Fibroblast of gingiva (primary cell): Measurements from ENCODE around the gene RPS6KA2.
A peak's percentile ranks its signal among the peaks of the same experiment; 100 is the strongest.

ENCODE experiments used
- DNase-seq: peaks from one replicate; pipeline ENCODE4 v3.0.0-alpha.2; 2011; ENCODE audit warnings: low read depth

Gene RPS6KA2

DNA sequence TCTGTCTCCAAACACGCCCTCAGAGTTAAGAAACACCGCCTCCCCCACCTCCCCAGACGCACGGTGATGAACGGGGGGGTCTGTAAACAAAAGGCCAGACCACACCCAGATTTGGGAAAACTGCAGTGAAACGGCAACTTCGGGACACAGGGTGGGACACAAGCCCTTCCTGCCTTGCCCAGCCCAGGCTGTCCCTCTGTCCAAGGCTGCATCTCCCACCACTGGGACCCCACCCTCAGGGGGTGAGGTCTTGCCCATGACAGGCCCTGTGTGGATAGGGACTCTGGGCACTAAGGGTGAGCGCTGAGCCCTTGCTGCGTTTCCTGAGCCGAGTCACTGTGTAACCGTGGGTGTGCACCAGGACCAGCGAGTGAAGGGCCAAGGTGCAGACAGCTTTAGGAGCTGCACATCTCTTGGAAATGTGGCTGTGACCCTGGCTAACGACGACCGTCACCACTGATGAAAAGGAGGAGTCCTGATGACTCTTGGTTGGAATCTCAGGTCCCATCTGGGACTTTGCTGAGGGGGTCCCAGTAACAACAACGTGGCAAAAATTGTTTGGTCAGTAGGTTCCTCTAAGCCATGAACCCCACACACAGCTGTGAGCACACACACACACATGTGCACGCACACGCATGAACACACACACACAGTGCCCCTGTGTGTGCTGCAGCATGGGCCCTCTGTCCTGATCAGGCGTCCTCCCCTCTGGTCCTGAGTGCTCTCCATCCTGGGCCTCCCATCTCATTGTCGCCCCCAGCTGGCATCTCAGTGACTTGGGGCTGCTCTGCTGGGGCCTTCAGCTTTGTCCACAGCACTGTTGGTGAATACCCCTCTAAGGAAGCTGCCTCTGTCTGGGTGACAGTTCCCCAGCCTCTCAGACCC lies 141.2 kb downstream of the RPS6KA2 start:
- DNase-seq = no peak

DNA sequence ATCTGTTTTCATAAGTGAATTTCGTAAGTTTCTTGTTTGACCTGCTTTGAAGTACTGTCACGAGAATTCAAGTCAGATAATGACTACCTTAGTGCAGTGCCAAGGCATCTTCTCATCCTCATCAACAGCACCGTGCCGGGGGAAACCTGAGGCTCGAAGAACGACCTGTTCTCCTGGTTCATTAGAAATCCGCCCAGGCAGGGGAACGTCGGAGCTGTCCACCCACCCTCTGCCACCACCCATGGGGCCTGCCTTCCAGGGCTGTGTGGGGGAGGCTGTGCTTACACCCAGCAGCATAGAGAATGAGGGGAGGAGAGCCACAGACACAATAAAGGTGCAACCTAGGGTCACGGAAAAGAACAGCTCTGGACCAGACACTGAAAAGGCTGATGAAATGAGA lies 142.2 kb downstream of the RPS6KA2 start:
- DNase-seq = no peak

DNA sequence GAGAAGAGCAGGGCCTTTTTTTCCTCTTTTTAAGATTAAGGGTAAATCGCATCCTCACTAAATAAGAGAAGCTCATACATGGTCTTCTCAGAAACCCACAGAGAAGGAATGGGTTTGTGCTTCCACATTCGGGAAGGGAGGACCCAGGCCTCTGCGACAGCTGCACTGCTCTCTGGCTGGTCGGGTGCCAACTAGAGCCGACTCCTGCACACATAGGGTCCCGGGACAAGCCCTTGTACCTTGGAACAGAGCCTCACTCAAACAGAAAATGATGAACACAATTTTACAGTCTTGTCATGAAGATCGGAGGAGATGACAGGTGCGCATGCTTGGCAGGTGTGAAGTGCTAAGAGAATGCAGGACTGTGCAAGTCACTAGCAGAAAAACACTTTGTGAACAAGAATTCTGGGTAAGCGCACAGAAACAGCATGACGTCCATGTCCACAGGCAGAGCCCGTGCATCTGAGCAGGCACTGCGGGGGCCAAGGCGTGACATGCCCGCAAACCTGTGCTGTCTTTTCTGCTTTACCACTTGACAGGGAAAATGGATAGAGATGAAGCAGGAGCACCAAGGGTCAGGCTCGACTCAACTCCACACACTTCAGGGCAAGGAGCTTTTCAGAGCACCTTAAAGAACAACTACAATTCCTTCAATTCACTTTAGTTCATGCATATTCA lies 143.3 kb downstream of the RPS6KA2 start:
- no peak for DNase-seq

DNA sequence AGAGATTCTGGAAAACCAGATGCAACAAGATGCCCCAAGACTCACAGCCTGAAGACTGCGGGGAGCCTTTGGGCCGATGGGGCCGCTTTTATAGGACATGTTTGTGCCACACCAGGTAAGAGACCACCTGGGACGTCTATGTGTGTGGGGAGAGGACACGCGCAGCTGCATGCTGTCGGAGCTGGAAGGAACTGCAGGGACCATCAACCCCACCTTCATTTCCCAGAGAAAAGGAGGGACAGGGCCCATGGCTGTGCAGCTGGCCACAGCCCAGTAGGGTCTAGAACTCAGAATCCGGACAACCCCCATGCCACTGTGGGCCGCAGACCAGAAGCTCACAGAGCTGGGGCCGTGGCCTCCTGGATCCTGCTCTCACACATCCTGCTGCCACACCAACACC lies 144.0 kb downstream of the RPS6KA2 start:
- DNase-seq = no peak

DNA sequence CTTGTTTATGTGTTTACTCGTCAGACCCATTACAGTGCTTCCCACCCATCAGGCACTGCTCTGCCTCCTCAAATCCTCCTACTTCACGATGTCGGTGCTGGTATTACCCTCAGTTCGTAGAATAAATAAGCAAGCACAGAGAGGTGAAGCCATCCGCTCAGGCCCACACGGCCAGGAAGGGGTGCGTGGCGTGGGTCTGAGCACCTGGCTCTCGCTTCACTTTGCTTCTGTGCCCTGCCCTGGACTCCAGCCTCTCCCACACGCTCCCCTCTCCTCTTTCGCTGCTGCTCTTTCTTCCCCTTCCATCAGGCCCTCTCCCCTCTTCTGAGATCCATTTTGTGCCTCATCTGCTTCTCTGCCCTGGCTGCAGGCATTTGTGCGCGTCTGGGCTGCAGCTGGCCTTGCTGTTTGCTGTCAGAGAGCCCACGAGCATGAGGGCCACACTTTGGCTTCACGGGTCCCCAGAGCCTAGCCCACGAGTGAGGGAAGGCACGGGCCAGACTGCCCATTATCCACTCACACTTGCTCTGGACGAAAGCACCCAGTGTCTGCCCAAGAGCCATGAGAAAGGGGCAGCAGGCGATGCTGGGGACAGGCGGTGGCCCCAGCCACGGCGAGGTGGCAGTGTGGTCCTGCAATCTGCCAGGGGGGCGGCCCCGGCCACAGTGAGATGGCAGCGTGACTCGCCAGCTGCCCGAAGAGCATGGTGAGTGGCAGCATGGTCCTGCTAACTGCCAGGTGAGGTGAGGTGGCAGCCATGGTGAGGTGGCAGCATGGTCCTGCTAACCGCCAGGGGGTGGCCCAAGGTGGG lies 148.1 kb downstream of the RPS6KA2 start:
- no peak for DNase-seq

DNA sequence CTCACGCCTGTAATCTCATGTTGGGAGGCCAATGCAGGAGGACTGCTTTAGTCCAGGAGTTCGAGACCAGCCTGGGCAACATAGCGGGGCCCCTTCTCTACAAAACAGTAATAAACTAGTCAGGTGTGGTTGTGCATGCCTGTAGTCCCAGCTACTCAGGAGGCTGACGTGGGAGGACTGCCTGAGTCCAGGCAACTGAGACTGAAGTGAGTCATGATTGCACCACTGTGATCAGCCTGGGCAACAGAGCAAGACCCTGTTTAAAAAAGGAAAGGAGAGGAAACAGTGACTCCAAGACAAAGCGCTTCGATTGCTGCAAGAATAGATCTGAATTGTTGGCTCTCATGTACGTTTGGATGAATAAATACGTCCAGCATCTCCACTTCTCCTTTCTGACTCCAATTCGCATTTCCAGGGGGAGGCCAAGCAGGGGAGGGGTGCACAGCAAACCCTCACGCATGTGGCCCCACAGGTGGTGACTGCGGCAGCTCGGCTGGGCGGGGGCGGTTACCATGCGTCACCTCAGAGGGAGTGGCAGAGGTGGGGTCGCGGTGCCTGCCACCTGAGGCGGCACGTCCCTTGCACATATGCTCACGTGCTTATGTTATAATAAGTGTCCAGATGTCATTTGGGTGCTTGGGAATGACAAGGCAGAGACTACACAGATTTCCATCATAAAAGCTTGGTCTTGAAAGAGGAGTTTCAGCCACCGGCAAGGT lies 149.2 kb downstream of the RPS6KA2 start:
- DNase-seq = no peak

DNA sequence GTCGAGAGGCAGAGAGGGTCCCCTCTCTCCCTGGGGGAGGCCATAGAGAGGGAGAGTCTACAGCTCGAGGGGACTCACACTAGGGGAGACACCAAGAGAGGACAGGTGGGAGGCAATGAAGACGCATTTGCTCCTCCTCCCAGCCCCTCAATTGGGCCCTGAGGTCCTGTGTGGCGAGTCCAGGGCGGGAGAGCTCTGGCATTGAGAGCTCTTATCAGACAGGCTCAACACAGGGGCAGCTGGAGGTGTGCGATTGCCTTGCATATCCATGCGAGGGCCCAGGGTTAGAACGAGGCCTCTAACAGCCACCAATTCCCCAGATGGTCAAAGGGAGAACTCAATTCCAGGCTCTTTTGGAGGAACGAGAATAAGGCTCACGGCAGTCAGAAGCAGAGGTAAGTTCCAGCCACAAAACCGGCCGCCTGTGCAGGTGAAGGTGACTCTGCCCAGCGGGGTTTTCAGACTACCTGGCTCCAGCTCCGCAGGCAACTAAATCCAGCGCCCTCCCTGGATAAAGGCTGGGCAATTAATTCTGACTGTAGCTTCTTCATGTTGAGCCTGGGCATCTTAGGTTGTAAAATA lies 150.3 kb downstream of the RPS6KA2 start:
- DNase-seq = no peak

DNA sequence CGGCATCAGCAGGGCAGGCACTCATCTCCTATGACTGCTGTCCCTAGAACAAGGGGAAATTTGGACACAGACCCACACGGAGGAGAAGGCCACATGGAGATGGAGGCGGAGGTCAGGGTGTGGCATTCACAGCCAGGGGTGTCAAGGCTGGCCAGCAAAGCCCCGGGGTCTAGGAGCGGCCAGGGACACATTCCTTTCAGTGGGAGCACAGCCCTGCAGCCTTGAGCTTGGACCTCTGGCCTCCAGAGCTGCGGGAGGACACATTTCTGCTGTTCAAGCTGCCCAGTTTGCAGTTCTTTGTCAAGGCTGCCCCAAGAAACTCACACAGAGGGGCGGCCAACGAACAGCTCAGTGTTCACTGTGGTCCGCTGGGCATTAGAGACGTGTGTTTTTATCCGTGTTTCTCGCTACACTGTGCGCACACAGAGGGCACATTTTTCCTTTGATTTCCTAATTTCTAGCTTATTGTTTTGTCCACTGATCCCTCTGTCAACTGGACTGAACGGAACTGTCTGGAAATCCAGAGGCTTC lies 150.9 kb downstream of the RPS6KA2 start:
- DNase-seq = no peak

DNA sequence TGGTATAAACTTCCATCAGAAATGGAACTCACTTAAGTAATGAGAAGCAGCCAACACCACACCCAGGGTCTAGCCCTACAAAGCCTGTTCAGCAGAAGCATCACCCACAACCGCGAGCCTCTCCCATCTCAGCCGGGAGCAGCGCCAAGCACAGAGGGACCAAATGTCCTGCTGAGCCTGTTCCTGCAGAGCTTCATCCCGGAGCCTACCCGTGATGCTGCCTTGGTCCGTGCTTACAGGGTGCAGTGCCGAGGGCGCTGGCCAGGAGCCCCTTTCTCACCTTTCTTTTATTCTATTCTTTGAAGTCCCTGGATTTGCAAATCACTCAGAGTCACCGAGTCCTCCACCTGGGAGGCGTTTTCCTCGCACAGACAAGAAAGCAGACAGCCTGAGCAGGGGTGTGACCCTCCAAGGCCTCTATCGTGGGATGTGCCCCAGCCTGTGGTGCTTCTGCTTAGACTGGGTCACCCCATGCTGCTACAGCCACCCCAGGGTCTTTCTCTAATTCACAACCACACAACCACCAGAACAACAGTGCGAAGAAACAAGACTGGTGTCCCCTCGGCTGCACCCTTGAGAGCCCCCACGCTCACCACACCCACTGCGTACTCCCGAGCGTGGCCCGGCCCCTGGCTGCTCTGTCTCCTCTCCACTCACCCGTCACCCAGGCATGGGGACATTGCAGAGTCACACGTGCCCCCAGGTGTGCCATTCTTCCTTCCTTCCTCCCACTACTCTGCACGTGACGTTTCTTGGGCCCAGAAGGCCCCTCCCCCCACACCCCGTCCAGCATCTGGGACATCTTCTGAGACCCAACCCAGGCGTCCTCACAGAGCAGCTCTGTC lies 152.1 kb downstream of the RPS6KA2 start:
- peak; percentile 17 for DNase-seq

DNA sequence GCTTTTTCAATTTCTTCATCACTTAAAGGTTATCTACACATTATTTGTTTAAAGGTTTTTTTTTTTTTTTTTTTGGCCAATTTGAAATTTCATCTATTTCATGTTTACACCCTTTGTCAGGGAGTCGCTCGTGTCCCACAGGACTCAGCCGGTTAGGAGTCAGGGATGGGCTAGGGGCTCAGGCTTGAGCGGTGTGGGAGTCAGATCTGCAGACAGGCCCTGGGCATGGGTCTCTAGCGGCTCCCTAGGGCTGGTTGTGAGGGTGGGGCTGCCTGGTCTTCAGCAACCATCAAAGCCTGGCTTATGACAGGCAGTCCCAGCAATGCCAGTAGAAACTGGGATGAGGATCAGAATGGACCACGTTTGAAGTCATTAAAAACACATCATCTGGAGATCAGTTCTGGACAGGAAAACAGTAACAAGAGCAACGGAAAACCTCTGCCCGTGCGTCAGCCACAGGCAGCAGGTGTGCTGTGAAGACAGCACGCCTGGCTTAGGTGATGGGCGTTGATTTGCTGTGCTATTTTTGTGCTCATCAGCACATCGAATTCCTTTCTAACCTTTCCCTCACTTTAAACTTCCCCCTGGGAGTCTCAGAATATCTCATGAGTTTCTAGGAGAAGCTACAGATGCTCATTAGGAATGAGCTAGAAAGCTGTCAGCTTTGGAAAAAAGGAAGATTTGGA lies 153.0 kb downstream of the RPS6KA2 start:
- DNase-seq = no peak

DNA sequence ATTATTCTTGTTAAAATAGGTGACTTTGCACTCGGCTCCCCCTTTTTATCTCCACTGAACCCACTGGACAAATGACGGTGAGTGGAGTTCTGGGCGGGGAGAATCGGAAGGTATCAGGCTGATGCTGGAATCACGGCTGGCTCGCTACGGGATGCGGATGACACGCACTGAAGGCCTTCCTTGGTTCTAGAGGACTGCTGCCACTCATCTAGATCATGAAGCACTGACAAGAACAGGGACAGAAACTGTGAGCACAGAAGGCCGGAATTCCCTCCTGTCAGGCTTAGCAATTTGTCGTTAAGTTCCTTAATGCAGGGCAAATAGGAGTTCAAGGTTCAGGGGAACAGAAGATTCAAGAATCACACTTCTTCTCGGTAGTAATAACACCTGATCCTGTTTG lies 154.4 kb downstream of the RPS6KA2 start:
- DNase-seq = no peak

DNA sequence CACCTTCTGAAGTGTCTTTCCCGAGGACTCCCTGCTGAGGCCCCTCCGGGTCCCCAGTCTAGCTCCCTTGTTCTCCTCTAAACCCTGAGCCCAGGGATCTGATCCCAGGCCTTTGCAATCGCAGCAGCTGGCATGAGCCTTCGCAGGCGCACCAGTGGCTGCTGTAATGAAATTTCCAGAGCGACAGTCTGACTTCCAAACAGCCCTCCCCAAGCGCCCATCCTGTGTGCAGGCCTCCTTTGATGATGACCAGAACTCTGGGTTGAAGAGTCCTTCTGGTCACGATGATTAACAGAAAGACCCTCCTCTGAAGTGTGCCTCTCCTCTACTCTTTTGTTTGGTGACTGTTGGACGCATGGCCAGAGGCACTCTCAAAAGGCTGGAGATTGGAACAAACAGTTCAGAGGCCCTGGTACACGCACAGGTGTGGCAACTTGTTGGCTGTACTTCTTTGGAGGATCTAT lies 155.2 kb downstream of the RPS6KA2 start:
- no peak for DNase-seq

DNA sequence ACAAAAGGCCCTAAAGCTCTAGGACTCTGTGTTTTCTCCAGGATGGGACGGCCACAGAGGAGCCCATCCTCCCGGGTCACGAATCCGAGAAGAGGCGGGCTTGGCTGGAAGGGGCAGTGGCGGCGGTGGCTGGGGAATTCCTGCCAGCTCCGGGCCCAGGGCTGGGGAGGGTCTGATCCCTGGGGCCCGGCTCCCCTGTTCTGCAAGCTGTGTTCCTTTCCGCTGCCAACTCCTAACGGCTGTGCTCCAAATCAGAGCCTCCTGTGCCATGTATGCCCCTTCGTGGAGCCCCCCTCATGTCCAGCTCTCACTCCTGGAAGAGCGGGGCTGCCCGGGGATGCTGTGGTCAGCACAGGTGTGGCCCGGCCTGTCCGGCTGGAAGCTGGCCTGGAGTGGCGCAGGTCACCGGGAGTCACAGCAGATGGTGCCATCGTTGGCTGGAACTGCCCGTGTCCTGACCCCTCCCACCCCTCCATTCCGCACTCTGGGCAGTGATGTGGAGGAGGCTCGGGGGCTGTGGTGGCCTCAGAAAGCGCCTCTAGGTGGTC lies 156.1 kb downstream of the RPS6KA2 start:
- no peak for DNase-seq

DNA sequence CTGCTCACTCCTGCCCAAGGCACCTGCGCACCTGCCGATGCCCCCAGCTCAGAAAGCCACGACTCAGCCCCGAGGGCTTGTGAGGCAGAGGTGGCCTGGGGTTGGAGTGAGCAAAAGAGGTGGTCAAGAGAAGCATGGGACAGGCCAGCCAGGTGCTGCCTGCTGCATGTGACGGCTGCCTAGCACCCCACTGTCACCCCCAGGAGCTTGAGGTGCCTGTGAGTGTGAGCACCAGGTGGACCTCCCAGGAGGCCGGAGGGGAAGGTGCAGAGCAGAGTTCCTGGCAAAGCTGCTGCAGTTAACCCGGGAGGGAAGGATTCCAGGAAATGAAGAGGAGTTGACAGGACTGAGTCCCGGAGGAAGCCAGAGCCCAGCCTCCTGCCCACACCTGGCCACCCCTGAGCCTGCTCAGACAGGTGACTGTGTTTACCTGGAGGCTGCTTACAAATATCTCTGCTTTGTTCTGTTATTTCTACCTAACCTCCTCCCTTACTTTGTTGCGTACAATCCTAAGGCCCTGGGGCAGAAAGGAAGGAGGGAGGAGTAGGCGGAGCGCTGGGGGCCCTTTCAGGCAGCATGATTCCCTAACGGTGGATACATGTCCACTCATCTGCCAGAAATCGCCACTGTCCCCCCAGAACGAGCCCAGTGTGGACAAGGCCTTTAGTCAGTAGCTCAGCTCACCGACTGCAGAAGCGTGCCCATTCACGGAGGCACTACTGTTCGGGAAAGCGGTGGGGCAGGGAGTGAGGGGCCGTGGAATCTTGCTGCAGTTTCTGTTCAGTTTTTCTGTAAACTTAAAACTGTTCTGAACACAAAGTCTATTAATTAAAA lies 156.8 kb downstream of the RPS6KA2 start:
- DNase-seq = no peak

DNA sequence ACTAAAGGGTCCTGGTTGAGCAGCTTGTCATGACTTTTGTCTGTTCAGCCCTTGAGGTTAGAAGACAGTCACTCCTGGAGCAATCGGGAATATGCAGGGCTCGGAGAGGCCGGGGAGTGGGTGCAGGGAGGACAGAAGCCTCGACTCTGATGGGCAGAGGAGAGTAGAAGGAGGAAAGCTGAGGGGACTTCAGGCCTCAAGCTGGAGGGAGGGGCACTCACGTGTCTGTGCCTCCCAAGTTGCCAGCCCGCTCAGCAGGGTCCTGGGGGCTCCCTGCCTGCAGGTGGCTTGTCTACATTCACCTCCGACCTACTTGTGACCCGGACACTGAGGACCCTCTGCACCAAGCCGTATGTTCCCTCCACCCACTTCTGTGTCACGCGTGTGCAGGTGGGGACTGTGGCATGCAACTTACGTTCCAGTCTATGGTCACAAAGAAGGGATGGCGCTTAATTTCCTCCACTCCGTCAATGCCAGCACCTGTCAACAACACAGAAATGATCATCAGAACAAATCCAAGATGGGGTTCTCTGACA lies 157.6 kb downstream of the RPS6KA2 start:
- DNase-seq = no peak

DNA sequence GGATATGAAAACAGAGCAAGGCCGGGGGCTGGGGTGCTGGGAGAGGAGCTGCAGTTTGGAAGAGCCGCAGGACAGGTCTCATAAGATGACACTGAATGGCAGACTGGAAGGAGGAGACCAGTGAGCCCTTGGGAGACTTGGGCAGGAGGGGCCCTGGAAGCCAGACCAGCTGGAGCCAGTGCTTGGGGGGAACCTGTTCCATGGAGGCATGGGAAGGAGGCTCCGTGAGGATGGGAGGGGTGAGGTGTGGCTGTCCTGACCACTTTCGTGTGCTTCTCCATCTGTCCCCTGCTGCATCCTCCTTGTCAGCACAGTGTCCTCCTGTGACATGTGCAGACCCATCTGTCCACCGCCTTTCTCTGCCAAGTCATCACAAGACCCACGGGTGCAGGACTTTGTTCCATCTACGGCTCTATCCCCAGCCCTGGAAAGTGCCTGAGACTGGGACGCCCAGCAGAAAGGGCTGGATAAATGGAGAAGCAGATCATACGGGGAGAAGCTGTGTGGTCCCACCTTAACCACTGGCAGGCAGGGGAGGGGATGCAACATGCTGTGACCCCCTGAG lies 159.5 kb downstream of the RPS6KA2 start:
- no peak for DNase-seq

DNA sequence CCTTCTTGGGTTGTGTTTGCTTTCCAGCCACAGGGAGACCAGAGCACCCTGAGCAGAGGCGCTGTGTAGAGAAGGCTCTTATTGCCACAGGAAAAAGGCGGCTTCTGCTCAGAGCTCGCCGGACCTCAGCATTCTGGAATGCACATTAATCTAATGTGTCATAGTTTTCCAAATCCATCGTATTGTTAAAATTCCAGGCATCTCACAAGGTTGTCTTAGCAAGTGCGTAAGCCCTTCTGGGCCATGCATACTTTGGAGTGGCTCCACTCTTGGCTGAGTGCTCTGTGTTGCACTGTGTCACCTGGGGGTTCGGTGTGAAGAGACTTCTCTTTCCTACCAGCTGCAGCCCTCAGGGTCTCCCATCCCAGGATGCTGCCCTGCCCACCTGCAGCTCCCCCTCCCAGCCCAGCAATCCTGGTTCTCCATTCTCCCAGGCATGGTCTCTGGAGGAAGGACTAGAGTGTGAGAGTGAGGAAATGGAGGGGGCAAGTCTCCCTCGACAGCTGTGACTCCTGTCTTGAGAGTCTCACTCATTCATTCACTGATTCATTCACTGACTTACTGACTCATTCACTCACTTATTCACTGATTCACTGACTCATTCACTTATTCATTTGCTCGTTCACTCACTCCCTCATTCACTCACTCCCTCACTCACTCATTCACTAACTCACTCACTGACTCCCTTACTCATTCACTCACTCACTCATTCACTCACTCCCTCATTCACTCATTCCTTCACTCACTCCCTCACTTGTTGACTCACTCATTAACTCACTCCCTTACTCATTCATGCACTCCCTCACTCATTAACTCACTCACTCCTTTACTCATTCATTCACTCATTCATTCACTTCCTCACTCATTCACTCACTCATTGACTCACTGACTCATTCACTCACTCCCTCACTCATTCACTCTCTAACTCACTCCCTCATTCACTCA lies 160.6 kb downstream of the RPS6KA2 start:
- peak; percentile 68 for DNase-seq
